Left lung (tissue), 10 donors: Measurements from ENCODE around the gene RPUSD2. TPM values are rescaled to one million over a fixed set of nuclear protein-coding genes. Genes with fewer than 3 reads are reported as not detected.
"Not testable (repeated sequence)": the region's sequence is repeated elsewhere in the genome, so short reads cannot be mapped to it uniquely, and the experiment has no call there.

Experiments used
- ATAC-seq: fragments of 200-7000 bp; cut with Tn5 transposase; one replicate; pipeline ENCODE4 v1.9.1; 2020; ENCODE audit warnings: moderate library complexity
- DNase-seq, 4 donors: peaks; one replicate each; pipeline ENCODE4 v3.0.0-alpha.2; 2013 to 2020
- H3K27ac ChIP-seq, 2 donors: fragments of 200-600 bp; sonication (generic) in 1 of 2; one replicate each; pipeline versions ENCODE4 v1.5.0 to v1.8.0; 2020 to 2021
- H3K27me3 ChIP-seq, 2 donors: fragments of 200-600 bp; sonication (generic) in 1 of 2; one replicate each; pipeline versions ENCODE4 v1.5.0 to v1.8.0; 2020 to 2021
- H3K36me3 ChIP-seq, 2 donors: fragments of 200-600 bp; sonication (generic) in 1 of 2; one replicate each; pipeline versions ENCODE4 v1.5.0 to v1.8.0; 2020 to 2021
- H3K4me1 ChIP-seq, 2 donors: fragments of 200-600 bp; one replicate each; pipeline ENCODE4 v1.8.0; 2021
- H3K4me3 ChIP-seq, 2 donors: fragments of 200-600 bp; sonication (generic) in 1 of 2; one replicate each; pipeline versions ENCODE4 v1.5.0 to v1.8.0; 2020 to 2021; ENCODE audit warnings: mild to moderate bottlenecking in 1 of 2
- H3K9me3 ChIP-seq, 2 donors: fragments of 200-600 bp; sonication (generic) in 1 of 2; one replicate each; pipeline versions ENCODE4 v1.5.0 to v1.8.0; 2020 to 2021
- CTCF ChIP-seq, 2 donors: fragments of 200-600 bp; sonication (generic) in 1 of 2; IDR thresholded peaks; one replicate each; pipeline versions ENCODE4 v1.5.0 to v1.8.0; 2021; ENCODE audit warnings: antibody characterized with exemption in 2 of 2
- intact Hi-C, 2 donors: fragments of 100-400 bp; cut with DNase I; formaldehyde crosslinking; loops; one replicate each; pipeline versions ENCODE4 v1.11.2 to v1.14.2; 2022
- polyA plus RNA-seq, 6 donors: library from polyadenylated mRNA; unstranded; fragments of 120-200 nt; gene quantifications; one replicate each; pipeline ENCODE4 v1.2.1, GENCODE V29; 2013; ENCODE audit not compliant: insufficient read length in 6 of 6
- total RNA-seq, 2 donors: library from RNA; stranded (reverse); fragmentation: NEBNext Ultra II Directional; extraction: Animal tissue kit (Norgen Biotek cat#: 25700); gene quantifications; one replicate each; pipeline ENCODE4 v1.2.1, GENCODE V29; 2021
- donor health status: DM: no; HTN: yes; CAD: no.
- donor health status: DM: no; HTN: no; CAD: no.

Gene RPUSD2
- total and polyA plus RNA-seq, 8 donors, result 5.3 to 10.2 (median 7.2) TPM

- intact Hi-C loops, result no loop called here
- no peak for TF ChIP-seq CTCF (IDR thresholded peaks at IDR 0.05)
- no peak for ATAC-seq
Measured at GRCh38 chr15:40563426-40563825, 5.7 kb upstream of the RPUSD2 start.

GRCh38 chr15:40564591-40565332, 4.3 kb upstream of the RPUSD2 start, which contains the start of gene CCDC32:
Gene CCDC32, minus strand, starts transcription at chr15:40565042. Its CDS starts 2,027 bp downstream, at chr15:40563015.
- peaks cover 0 to 25% of the 10 kb centered on the region in 2 donors for H3K36me3 ChIP-seq
- no peaks in the 10 kb centered on the region for H3K27me3 ChIP-seq
- DNase-seq, result peak; percentile 96 to 99 (median 99)
- peaks cover 4 to 33% of the 10 kb centered on the region in 2 donors for H3K4me1 ChIP-seq
- intact Hi-C loops, result no loop called here
- TF ChIP-seq CTCF (IDR thresholded peaks at IDR 0.05), result no peak
- no peaks in the 10 kb centered on the region for H3K9me3 ChIP-seq
- H3K4me3 ChIP-seq, result peak within 1 kb of the TSS; percentile 70 to 82
- peak; percentile 96 for ATAC-seq
- H3K27ac ChIP-seq, result peak within 1 kb of the TSS; percentile 90 to 95

More at GRCh38 chr15:40563426-40563825, 5.7 kb upstream of the RPUSD2 start:
- no peak for DNase-seq
- Histone ChIP-seq H3K27ac (no peak overlapping the region), H3K27me3 (no peaks in the 10 kb centered on the region), H3K4me3 (no peak overlapping the region), H3K4me1 (peaks cover 4 to 30% of the 10 kb centered on the region in 2 donors), H3K9me3 (no peaks in the 10 kb centered on the region), H3K36me3 (peaks cover 0 to 35% of the 10 kb centered on the region in 2 donors)

- peaks cover 9 to 41% of the 10 kb centered on the region in 2 donors for H3K4me1 ChIP-seq
- H3K27me3 ChIP-seq, result no peaks in the 10 kb centered on the region
- no peaks in the 10 kb centered on the region for H3K9me3 ChIP-seq
- peak overlapping the region; percentile 70 to 82 for H3K4me3 ChIP-seq
- no peak for TF ChIP-seq CTCF (IDR thresholded peaks at IDR 0.05)
- ATAC-seq (no peak), DNase-seq (no peak)
- peaks cover 0 to 21% of the 10 kb centered on the region in 2 donors for H3K36me3 ChIP-seq
- peak overlapping the region in 1 of 2 donors; percentile 95 for H3K27ac ChIP-seq
- intact Hi-C loops, result no loop called here
Measured at GRCh38 chr15:40565333-40566238, 3.5 kb upstream of the RPUSD2 start.

- DNase-seq (no peak), ATAC-seq (no peak)
- intact Hi-C loops, result no loop called here
- Histone ChIP-seq H3K36me3 (peaks cover 0 to 12% of the 10 kb centered on the region in 2 donors), H3K27ac (no peak overlapping the region), H3K4me1 (peaks cover 9 to 38% of the 10 kb centered on the region in 2 donors), H3K9me3 (no peaks in the 10 kb centered on the region), H3K27me3 (no peaks in the 10 kb centered on the region), H3K4me3 (no peak overlapping the region)
- TF ChIP-seq CTCF (IDR thresholded peaks at IDR 0.05), result no peak
Measured at GRCh38 chr15:40567111-40567510, 2.0 kb upstream of the RPUSD2 start.

- H3K27ac ChIP-seq, result no peak overlapping the region
- no peak overlapping the region for H3K4me3 ChIP-seq
- peaks cover 0 to 35% of the 10 kb centered on the region in 2 donors for H3K36me3 ChIP-seq
- ATAC-seq, result no peak
- no peaks in the 10 kb centered on the region for H3K9me3 ChIP-seq
- no peak for TF ChIP-seq CTCF (IDR thresholded peaks at IDR 0.05)
- no peaks in the 10 kb centered on the region for H3K27me3 ChIP-seq
- peaks cover 3 to 13% of the 10 kb centered on the region in 2 donors for H3K4me1 ChIP-seq
- no peak for DNase-seq
- intact Hi-C loops, result no loop called here
Measured at GRCh38 chr15:40575113-40575512, 6.0 kb downstream of the RPUSD2 start.

- H3K4me1 ChIP-seq, H3K27me3 ChIP-seq, intact Hi-C loops, H3K9me3 ChIP-seq, ATAC-seq, H3K27ac ChIP-seq, DNase-seq, H3K4me3 ChIP-seq: not testable (repeated sequence)
- peaks cover 0 to 31% of the 10 kb centered on the region in 2 donors for H3K36me3 ChIP-seq
Measured at GRCh38 chr15:40576914-40577313, 7.8 kb downstream of the RPUSD2 start.
